NCI-H1417 (cell line): Measurements from ENCODE around the gene PIN1.

Source experiments
- DNase-seq, 3 experiments: peaks; one replicate each; lab custom pipeline; 2025; lab: John Stamatoyannopoulos, UW

The PIN1 gene

GRCh38 chr19:9891609-9892373 is 56.7 kb downstream of the PIN1 start:
- no peak for DNase-seq
